IMR-90 (cell line): ENCODE measurements around the gene ARHGAP10. TPM values are rescaled to one million over a fixed set of nuclear protein-coding genes. Genes with fewer than 3 reads are reported as not detected.

ENCODE experiments used
- ATAC-seq: fragments of 200-7000 bp; cut with Tn5 transposase; 2 replicates; pipeline ENCODE4 v1.9.1; 2020; ENCODE audit warnings: low read depth, mild to moderate bottlenecking, moderate library complexity
- BruUV-seq: library from RNA; stranded (reverse); fragments of 400-500 nt; replicated peaks from 2 replicates; lab custom pipeline; 2021; lab: Mats Ljungman, UMichigan
- CTCF ChIA-PET: fragments of 300-600 bp; formaldehyde crosslinking; extraction: SDS; loops from one replicate; lab custom pipeline; 2021; ENCODE audit warnings: antibody characterized with exemption; lab: Yijun Ruan, JAX
- POLR2A ChIA-PET: fragments of 300-600 bp; sonication (Branson Sonifier 250); formaldehyde crosslinking; loops from one replicate; lab custom pipeline; 2022; ENCODE audit warnings: antibody characterized with exemption; ENCODE audit not compliant: unreplicated experiment; lab: Charles Lee
- DNase-seq: peaks from one replicate; pipeline ENCODE4 v3.0.0; 2013
- H2AFZ ChIP-seq: replicated peaks from 2 replicates; pipeline ENCODE3; 2013; ENCODE audit warnings: low read length, mild to moderate bottlenecking; ENCODE audit not compliant: poor library complexity
- H2AK5ac ChIP-seq: 2 replicates; pipeline ENCODE4 v1.6.1; 2013; ENCODE audit warnings: low read depth, low read length, inconsistent platforms
- H2AK9ac ChIP-seq: replicated peaks from 2 replicates; pipeline ENCODE3; 2013; ENCODE audit warnings: mild to moderate bottlenecking, low read depth, low read length, moderate library complexity; ENCODE audit not compliant: poor library complexity
- H2BK120ac ChIP-seq: 2 replicates; pipeline ENCODE4 v1.6.1; 2013; ENCODE audit warnings: low read depth, low read length, inconsistent platforms
- H2BK15ac ChIP-seq: 3 replicates; pipeline ENCODE4 v1.6.1; 2013; ENCODE audit warnings: low read depth, low read length, inconsistent platforms
- H2BK20ac ChIP-seq: 2 replicates; pipeline ENCODE4 v1.6.1; 2013; ENCODE audit warnings: low read depth, mild to moderate bottlenecking, inconsistent platforms, low read length, moderate library complexity
- H2BK5ac ChIP-seq: 2 replicates; pipeline ENCODE4 v1.6.1; 2013; ENCODE audit warnings: mild to moderate bottlenecking, low read depth, low read length, inconsistent platforms; ENCODE audit not compliant: poor library complexity, severe bottlenecking
- H3K14ac ChIP-seq: replicated peaks from 2 replicates; pipeline ENCODE4 v1.6.1; 2013; ENCODE audit warnings: low read depth, low read length, inconsistent platforms
- H3K18ac ChIP-seq: 2 replicates; pipeline ENCODE4 v1.6.1; 2013; ENCODE audit warnings: low read depth, low read length, control low read depth
- H3K23ac ChIP-seq: 2 replicates; pipeline ENCODE4 v1.6.1; 2013; ENCODE audit warnings: low read depth, low read length, inconsistent platforms
- H3K27ac ChIP-seq: 2 replicates; pipeline ENCODE4 v1.5.1; 2013; ENCODE audit warnings: mild to moderate bottlenecking, control low read depth, low read length; ENCODE audit not compliant: insufficient read depth
- H3K27me3 ChIP-seq: 2 replicates; pipeline ENCODE4 v1.6.1; 2013; ENCODE audit warnings: low read length; ENCODE audit not compliant: control insufficient read depth, insufficient read depth
- H3K36me3 ChIP-seq: 2 replicates; pipeline ENCODE4 v1.6.1; 2013; ENCODE audit warnings: low read length, mixed read lengths; ENCODE audit not compliant: control insufficient read depth, insufficient read depth
- H3K4ac ChIP-seq: 2 replicates; pipeline ENCODE4 v1.6.1; 2013; ENCODE audit warnings: low read depth, low read length, inconsistent platforms
- H3K4me1 ChIP-seq: 2 replicates; pipeline ENCODE4 v1.6.1; 2013; ENCODE audit warnings: low read length, mixed read lengths; ENCODE audit not compliant: control insufficient read depth, insufficient read depth
- H3K4me2 ChIP-seq: 2 replicates; pipeline ENCODE4 v1.6.1; 2013; ENCODE audit warnings: low read depth, mild to moderate bottlenecking, control low read depth, low read length, moderate library complexity
- H3K4me3 ChIP-seq: 2 replicates; pipeline ENCODE4 v1.5.1; 2013; ENCODE audit warnings: low read depth, mild to moderate bottlenecking, control low read depth, low read length, moderate library complexity; ENCODE audit not compliant: insufficient read depth
- H3K56ac ChIP-seq: 2 replicates; pipeline ENCODE4 v1.6.1; 2013; ENCODE audit warnings: low read length, inconsistent platforms; ENCODE audit not compliant: insufficient read depth; ENCODE audit errors: extremely low read depth
- H3K79me1 ChIP-seq, 2 experiments: 2 replicates each; pipeline ENCODE4 v1.6.1; 2013; ENCODE audit warnings: low read length in 2 of 2, inconsistent platforms in 1 of 2, low read depth in 1 of 2
- H3K9ac ChIP-seq: 2 replicates; pipeline ENCODE4 v1.6.1; 2013; ENCODE audit warnings: low read depth, low read length, control low read depth
- H3K9me1 ChIP-seq: 2 replicates; pipeline ENCODE4 v1.6.1; 2013; ENCODE audit warnings: low read length, inconsistent platforms; ENCODE audit not compliant: insufficient read depth
- H3K9me3 ChIP-seq: 2 replicates; pipeline ENCODE4 v1.6.1; 2013; ENCODE audit warnings: low read length; ENCODE audit not compliant: control insufficient read depth, insufficient read depth
- H4K20me1 ChIP-seq: 2 replicates; pipeline ENCODE4 v1.6.1; 2013; ENCODE audit warnings: low read length, inconsistent platforms; ENCODE audit not compliant: insufficient read depth
- H4K5ac ChIP-seq: 2 replicates; pipeline ENCODE4 v1.6.1; 2013; ENCODE audit warnings: mild to moderate bottlenecking, low read depth, low read length, control low read depth
- H4K8ac ChIP-seq, 2 experiments: 2 replicates each; pipeline ENCODE4 v1.6.1; 2013; ENCODE audit warnings: low read depth in 2 of 2, low read length in 2 of 2, control low read depth in 1 of 2, inconsistent platforms in 1 of 2
- H4K91ac ChIP-seq: 2 replicates; pipeline ENCODE4 v1.6.1; 2013; ENCODE audit warnings: low read depth, low read length, inconsistent platforms; ENCODE audit not compliant: insufficient read depth
- BHLHE40 ChIP-seq: fragments of 150-350 bp; IDR thresholded peaks from 2 replicates; pipeline ENCODE4 v1.6.1; 2016; ENCODE audit warnings: mild to moderate bottlenecking, low read depth, low read length
- CEBPB ChIP-seq: IDR thresholded peaks from 2 replicates; pipeline ENCODE4 v1.6.1; 2012; ENCODE audit warnings: low read depth, low read length, improper control_type of control experiment
- CHD1 ChIP-seq: IDR thresholded peaks from 2 replicates; pipeline ENCODE4 v1.6.1; 2012; ENCODE audit warnings: low read depth, low read length, improper control_type of control experiment
- FOS ChIP-seq: fragments of 150-350 bp; IDR thresholded peaks from 2 replicates; pipeline ENCODE4 v1.6.1; 2016; ENCODE audit warnings: low read depth, low read length
- MAFK ChIP-seq: IDR thresholded peaks from 2 replicates; pipeline ENCODE4 v1.6.1; 2012; ENCODE audit warnings: low read depth, low read length, improper control_type of control experiment
- WGBS, 2 experiments: methylation state at CpG; one replicate each; pipeline versions ENCODE4 v1.1.5 to v1.1.7; 2013; ENCODE audit warnings: missing lambda C conversion rate in 2 of 2; ENCODE audit not compliant: insufficient read length in 1 of 2; ENCODE audit errors: extremely low coverage in 2 of 2; 5-methylcytosine and 5-hydroxymethylcytosine counted together
- dilution Hi-C: fragments of 300-500 bp; cut with HindIII; formaldehyde crosslinking; loops from one replicate; pipeline ENCODE4 v1.14.3; 2018; ENCODE audit warnings: low sequenced_read_pairs; ENCODE audit not compliant: unreplicated experiment
- in situ Hi-C: fragments of 300-500 bp; cut with MboI; formaldehyde crosslinking; loops from 3 replicates; pipeline ENCODE4 v1.14.3; 2019; ENCODE audit warnings: low sequenced_read_pairs, inconsistent platforms, mixed read lengths
- intact Hi-C: fragments of 100-400 bp; cut with micrococcal nuclease; formaldehyde crosslinking; loops from 2 replicates; pipeline ENCODE4 v1.10.0; 2022
- polyA plus RNA-seq, 3 experiments: library from polyadenylated mRNA; depleted of rRNA; stranded (reverse); fragments of >200 nt; gene quantifications; 2 replicates each; pipeline ENCODE4 v1.2.3, GENCODE V29; 2012; ENCODE audit warnings: low replicate concordance in 1 of 3
- total RNA-seq: library from RNA; depleted of rRNA; stranded (reverse); fragments of >200 nt; gene quantifications from 2 replicates; pipeline ENCODE4 v1.2.3, GENCODE V29; 2012

ARHGAP10 gene
- total and polyA plus RNA-seq, 2 of the 4 experiments (the other 2 are of a cell fraction), result 27.1 to 29.4 TPM

GRCh38 chr4:147772459-147772969, 40.6 kb downstream of the ARHGAP10 start:
- dilution Hi-C loops (no loop called here), intact Hi-C loops (loop anchor here (5.0 kb wide), 2 partner anchors 40 to 70 kb away; partner anchors contain the start of gene ARHGAP10), in situ Hi-C loops (no loop called here)
- Histone ChIP-seq H3K23ac (peak overlapping the region; percentile 61; the same call in 1 of the 2 replicates), H3K9me3 (no peaks in the 10 kb centered on the region), H4K91ac (peak overlapping the region; percentile 93), H3K9ac (peak overlapping the region; percentile 68; the same call in 1 of the 2 replicates), H3K14ac (peak overlapping the region; percentile 92), H2AK5ac (peak overlapping the region; percentile 93; the same call in 1 of the 2 replicates), H2BK15ac (peak overlapping the region; percentile 98), H4K8ac (peak overlapping the region; percentile 73 to 83; a peak in 3 of 4 replicates), H3K4me1 (peaks cover 28% of the 10 kb centered on the region), H2BK20ac (peak overlapping the region; percentile 83; the same call in 1 of the 2 replicates), H3K36me3 (peaks cover 3% of the 10 kb centered on the region; the same call in 1 of the 2 replicates), H3K18ac (peak overlapping the region; percentile 91), H3K27ac (peak overlapping the region; percentile 97), H3K4me3 (no peak overlapping the region), H4K5ac (peak overlapping the region; percentile 82; the same call in 1 of the 2 replicates), H3K79me1 (peaks cover 25 to 73% of the 10 kb centered on the region in 2 experiments), H2AFZ (no peak overlapping the region), H3K56ac (peak overlapping the region; percentile 33; the same call in 1 of the 2 replicates), H3K27me3 (no peaks in the 10 kb centered on the region), H3K4me2 (peak overlapping the region; percentile 77), H4K20me1 (peaks cover 24% of the 10 kb centered on the region), H3K9me1 (peaks cover 16% of the 10 kb centered on the region), H3K4ac (peak overlapping the region; percentile 97; the same call in 1 of the 2 replicates), H2BK120ac (peak overlapping the region; percentile 72), H2AK9ac (no peak overlapping the region), H2BK5ac (peak overlapping the region; percentile 92)
- ATAC-seq (peak; percentile 70), DNase-seq (peak; percentile 92)
- no TSS peak for BruUV-seq
- CTCF ChIA-PET, result interaction anchor here (0.9 to 2.4 kb wide), 2 partner anchors 13 to 94 kb away, joined by 3 to 15 read pairs; no protein-coding TSS in a partner anchor
- WGBS, 2 experiments, result 0% methylated on average over 1 of the region's 5 CpGs; no CpG with 5 or more reads in 1 of the 2 experiments
- POLR2A ChIA-PET, result no interaction called here
- TF ChIP-seq FOS (peak; percentile 53; the same call in 1 of the 2 replicates), BHLHE40 (no peak), CHD1 (no peak), MAFK (no peak), CEBPB (no peak)
